Measurements from ENCODE around the gene SNX24.

DNA sequence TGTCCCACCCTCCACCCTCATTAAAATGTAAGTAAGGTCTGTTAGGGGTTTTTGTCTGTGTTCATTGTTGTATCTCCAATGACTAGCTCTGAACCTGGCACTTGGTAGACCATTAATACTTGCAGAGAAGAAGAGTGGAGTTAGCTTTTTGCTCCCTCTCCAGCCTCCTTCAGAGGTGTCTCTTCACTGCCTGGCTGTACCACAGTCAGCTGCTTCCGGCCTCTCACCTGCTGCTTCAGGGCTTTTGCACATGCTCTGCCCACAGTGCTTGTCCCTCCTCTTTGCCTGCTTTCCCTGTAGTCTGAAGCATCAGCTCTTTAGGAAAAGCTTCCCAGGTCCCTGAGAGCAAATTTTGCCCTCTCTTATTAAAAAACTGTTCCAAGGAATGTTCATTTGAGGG, 83.6 kb downstream of the SNX24 start:
- TF ChIP-seq, protein P1, sequence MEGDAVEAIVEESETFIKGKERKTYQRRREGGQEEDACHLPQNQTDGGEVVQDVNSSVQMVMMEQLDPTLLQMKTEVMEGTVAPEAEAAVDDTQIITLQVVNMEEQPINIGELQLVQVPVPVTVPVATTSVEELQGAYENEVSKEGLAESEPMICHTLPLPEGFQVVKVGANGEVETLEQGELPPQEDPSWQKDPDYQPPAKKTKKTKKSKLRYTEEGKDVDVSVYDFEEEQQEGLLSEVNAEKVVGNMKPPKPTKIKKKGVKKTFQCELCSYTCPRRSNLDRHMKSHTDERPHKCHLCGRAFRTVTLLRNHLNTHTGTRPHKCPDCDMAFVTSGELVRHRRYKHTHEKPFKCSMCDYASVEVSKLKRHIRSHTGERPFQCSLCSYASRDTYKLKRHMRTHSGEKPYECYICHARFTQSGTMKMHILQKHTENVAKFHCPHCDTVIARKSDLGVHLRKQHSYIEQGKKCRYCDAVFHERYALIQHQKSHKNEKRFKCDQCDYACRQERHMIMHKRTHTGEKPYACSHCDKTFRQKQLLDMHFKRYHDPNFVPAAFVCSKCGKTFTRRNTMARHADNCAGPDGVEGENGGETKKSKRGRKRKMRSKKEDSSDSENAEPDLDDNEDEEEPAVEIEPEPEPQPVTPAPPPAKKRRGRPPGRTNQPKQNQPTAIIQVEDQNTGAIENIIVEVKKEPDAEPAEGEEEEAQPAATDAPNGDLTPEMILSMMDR (IDR thresholded peaks at IDR 0.05; ENCODE audit: insufficient read depth, low read length, poor library complexity, severe bottlenecking): no peak
- no peak for TF ChIP-seq EZH2phosphoT487 (conservative IDR thresholded peaks at IDR 0.05; ENCODE audit: low read length)

Data from SU-DHL-6 (cell line).